NCI-H1092 treated with DMSO at 0.1 percent for 48 hours (cell line): ENCODE measurements around the gene KCNH1.

ENCODE experiments used
- DNase-seq: peaks from one replicate; lab custom pipeline; 2025; lab: John Stamatoyannopoulos, UW

The KCNH1 gene

DNA sequence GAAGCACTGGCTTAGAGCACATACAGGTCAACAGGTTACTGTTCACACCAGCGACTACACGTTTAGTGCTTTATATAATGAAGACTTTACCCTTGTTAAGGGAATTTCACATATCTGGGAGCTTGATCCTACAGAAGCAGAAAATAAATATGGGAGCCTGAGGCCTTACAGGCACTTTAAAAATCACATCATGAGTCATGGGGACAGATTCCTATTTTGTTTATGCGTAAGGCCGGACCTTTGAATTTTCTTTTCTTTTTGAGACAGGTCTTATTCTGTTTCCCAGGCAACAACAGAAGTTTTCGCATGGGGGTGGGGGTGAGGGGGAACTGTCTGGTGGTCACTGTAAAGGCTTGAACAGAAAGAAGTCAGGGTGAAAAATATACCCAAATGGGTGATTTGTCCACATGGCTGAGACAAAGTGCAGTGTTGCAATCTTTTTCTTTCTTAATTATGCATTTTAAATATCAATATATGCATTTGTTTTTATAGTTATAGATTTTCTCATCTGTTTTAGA lies 276.7 kb downstream of the KCNH1 start:
- no peak for DNase-seq

DNA sequence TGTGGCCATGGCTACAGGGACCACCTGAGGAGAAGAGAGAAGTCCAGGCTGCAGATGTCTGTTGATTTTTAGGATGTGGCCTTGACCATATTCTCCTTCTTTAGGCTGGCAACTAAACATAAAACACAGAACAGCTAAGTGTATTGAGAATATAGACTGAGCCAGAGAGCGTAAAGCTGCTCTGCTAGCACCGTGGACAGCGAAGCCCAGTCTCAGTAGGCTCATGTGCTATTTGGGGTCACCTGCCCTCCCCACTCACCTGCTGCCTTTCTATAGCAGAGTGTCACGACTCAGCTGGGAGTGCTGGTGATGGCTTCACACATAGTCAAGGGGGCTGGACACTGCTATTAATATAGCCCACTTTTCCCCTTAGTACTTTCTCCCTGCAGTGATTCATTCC lies 278.5 kb downstream of the KCNH1 start:
- no peak for DNase-seq

GRCh38 chr1:210853276-210853675 lies 280.7 kb downstream of the KCNH1 start:
- DNase-seq, result no peak

DNA sequence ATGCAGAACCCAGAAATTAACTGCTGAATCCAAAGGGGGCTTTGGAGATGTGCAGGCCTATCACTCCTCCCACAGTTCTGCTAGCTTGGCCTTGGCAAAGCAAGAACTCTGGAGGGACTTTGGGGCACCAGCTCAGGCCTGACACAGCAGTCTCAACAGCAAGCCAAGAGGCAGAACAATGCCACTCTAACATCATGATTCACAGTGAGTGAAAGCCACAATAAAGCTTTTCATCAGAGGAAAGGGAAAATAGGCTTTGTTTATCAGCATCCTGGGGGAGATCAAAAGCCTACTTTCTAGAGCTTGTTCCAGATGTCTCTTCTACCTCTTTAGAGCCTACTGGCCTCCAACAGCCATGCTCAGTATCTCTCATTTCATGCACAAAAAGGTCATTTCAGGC lies 283.4 kb downstream of the KCNH1 start:
- DNase-seq, result no peak

DNA sequence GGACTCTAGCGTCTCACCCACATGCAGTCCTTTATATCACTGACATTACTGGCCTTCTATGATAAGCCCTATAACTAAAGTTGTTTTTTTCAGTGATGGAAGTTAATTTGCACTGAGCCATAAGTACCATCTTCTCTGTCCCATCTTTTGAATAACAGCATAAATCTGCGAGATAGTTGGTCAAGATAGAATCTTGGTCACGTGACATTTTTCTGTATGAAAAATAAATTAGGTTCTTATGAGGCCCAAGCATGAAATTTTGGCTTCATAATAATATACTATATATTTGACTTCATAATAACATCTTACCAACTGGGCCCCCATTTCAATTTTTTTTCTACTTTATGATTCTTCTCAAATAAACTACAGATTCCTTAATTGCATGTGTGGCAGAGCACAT lies 285.5 kb downstream of the KCNH1 start:
- no peak for DNase-seq

DNA sequence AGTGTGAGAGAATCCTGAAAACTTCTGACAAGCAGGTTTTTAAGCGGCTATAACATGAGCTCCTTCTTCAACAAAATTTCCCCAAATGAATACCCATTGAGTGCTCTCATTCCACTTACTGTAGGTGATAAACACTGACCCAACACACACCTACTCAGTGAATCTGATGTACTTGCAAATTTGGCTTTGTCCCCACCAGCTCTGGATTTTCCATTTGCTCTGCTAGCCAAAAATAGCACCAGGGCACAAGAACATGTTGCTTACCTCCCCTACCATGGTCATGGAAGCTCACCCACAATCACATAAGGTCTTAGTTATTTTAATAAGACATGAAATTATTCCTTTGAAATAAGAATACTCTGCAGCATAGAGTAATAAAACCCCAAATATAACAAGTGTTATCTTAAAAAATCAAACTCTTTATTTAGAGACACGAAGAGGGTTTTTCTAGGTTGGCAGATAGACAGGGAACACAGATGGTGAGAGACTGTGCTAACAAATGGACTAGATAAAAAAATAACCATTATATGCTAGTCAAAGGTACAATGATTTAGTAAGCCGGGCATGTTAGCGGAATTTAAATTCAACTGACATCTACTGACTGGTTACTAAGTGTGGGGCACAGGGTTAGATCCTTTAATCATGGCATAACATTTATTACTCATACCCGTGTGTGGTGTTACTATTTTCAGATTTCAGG lies 291.9 kb downstream of the KCNH1 start:
- DNase-seq, result no peak

DNA sequence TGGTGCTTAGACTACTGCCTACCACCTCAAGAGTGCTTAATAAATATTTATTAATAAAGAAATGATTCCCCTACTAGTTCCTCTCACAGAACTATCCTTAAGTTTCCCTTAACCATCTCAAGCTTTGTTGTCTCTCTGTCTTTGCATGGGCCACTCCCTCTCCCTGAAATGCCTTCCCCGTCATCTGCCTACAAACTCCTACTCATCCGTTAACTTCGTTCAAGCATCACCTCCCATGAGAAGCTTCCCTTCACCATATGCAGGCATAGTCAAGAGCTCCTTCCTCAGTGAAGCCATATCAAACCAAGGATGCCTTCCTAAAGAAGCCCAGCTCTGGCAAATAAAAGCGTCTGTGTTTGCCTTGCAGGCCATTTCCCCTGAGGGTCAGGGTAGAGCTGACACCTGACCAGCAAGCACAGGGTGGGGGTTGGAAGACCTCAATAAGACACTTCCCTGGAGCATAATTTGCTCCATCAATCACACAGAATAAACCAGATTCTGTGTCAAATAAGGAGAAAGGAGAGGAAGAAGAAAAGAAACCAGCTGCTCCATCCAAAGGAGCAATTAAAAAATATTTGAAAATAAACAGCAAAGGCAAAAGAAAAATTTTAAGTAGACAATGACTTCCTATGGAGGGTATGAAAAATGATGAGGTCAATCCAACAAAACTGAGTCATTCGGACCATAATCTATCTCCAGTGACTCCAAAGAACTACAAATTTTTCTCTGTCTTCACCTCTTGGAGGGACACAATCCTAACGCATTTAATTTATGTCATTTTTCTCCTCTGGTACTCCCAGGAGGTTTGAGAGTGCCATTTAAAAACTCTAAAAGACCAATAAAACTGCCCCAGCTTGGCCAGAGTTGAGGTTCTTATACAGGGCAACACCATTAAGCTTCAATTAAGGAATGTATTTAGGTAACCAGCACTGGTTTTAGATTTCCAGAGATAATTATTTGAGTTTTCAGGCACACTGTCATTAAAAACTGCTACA lies 303.6 kb downstream of the KCNH1 start:
- DNase-seq, result peak; percentile 33

GRCh38 chr1:210828996-210829596 lies 304.9 kb downstream of the KCNH1 start:
- DNase-seq, result no peak

DNA sequence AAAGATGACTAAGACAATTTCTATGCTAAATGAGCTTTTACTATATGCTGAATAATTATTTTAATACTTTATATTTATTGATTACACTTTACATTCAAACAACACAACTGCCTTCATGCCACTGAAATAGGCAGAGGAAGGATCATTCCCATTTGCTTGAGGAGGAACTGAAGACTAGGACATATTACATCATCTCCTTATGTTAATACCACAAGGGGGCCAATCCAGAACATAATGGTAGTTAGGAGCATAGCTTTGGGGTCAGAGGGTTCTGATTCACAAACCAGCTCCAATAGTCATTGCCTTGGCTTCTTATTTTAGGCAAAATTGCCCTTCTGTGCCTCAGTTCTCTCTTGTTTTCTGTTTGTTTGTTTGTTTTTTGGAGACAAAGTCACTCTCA lies 306.5 kb downstream of the KCNH1 start:
- no peak for DNase-seq

DNA sequence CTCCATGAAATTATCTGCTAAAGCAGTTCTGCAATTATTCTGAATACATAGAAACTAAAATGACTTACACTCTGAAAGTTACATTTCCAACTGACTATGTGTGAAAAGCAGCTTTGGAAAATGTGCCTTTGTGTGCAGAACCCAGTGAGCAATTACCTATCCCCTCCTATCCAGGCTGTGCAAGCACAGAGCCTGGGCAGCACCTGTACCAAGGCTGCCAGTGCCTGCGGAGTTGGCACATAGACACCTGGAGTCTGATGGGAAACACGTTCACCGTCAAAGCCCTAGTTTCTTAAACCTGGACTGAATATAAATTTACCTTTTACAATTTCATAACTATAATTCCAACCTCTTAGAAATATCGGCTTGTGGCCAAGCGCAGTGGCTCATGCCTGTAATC lies 307.3 kb downstream of the KCNH1 start:
- no peak for DNase-seq

- DNase-seq, result peak; percentile 10
These were observed 311.0 kb downstream of the KCNH1 start for GRCh38 chr1:210822932-210823331.

- no peak for DNase-seq
These were observed 311.7 kb downstream of the KCNH1 start for GRCh38 chr1:210822241-210822640.

- DNase-seq, result no peak
These were observed 312.3 kb downstream of the KCNH1 start for GRCh38 chr1:210821615-210822014.

DNA sequence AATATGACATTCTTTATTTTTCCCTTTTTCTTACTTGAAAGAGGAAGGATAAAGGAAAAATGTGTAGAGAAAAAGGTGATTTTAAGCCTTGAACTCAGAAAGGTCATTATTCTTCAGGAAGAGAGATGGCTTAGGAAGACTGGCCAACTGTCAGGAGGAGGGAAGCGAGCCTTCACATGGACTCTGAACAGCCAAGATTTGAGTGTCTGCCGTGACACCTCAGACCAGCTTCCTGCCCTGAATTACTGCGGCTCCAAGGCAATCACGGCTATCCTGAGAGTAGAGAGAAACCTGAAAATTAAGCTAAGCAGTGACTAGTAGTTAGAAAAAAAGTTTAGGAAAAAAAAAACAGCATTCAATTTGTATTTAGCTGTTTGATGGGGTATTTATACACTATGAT lies 314.7 kb downstream of the KCNH1 start:
- DNase-seq, result no peak

- no peak for DNase-seq
These were observed 316.3 kb downstream of the KCNH1 start for GRCh38 chr1:210817385-210818275.

- no peak for DNase-seq
These were observed 318.1 kb downstream of the KCNH1 start for GRCh38 chr1:210815641-210816550.

DNA sequence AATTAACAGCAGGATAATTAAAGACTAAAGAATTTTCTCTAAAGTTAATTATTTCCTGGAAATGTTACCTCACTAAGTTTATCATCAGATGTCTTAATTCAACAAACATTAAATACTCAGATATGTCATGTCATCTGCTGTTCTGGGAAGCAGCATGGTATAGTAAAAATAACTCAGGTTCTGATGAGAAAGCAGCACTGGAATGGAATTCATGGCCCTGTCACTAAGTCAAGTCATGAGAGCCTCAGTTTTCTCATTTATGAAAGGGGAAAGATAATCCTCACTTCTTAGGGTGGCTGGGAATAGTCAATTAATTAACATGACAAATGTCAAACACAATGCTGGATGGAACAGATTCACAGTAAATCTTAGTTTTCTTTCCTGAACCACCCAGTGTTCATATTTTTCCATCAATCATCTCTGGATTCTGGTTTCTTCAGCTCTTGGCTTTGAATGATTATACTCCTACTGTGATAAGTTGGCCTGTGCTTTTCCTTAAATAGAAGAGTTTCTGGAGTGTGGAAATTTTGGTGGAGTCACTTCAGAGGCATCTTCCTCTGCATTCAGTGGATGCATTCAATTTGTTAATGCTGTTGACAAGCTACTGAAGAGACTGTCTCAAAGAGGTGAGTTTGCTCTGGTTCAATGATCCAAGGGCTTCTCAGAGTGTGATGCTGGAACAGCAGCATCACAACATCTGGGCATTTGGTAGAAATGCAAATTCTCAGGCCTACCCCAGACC lies 319.4 kb downstream of the KCNH1 start:
- no peak for DNase-seq

DNA sequence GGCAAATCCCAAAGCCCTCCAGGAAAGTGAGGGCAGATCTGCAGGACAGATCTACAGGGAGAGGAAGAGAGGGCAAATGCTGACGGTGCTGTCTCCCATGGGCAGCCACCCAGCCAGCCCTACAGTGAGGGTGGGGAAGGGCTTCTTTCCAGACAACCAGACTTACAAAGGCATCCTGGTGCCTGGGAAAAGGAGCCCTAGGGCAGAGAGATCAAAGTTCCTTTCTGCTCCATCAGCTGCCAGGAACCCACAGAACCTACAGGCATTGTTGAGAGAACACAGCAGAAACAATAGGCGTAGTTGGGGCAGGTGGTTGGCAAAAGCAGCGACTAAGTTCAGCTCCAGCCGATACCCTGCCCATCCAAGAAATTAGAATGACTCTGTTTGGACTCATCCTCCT lies 332.4 kb downstream of the KCNH1 start:
- DNase-seq, result no peak

GRCh38 chr1:210800756-210801155 lies 333.2 kb downstream of the KCNH1 start:
- no peak for DNase-seq

DNA sequence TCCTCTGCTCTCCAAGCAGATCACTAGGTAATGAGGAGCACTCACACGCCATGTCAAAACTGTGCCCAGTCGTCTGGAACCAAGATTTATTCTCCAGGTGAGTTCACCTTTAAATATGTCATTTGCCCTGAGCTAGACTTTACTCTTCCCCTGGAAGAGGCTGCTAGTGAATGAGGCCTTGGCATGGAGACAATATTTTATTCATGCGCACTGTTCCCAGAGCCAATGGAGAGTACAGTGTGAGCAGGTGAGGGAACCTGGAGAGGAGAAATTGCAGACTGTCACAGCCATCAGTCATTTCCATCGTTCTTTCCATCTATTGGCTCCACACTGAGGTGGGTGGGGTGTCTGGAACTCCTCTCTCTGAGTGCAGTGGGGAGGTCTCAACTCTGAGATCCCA lies 333.6 kb downstream of the KCNH1 start:
- DNase-seq, result peak; percentile 87
